Upper lobe of right lung (tissue), 1 donor: Measurements from ENCODE around the gene IL3. TPM values are rescaled to one million over a fixed set of nuclear protein-coding genes. Genes with fewer than 3 reads are reported as not detected.

ENCODE experiments used
- ATAC-seq: fragments of 200-7000 bp; cut with Tn5 transposase; one replicate; pipeline ENCODE4 v1.9.1; 2020; ENCODE audit warnings: mild to moderate bottlenecking, moderate library complexity
- DNase-seq: peaks from one replicate; pipeline ENCODE4 v3.0.0-alpha.2; 2020
- H3K27ac ChIP-seq: fragments of 200-600 bp; one replicate; pipeline ENCODE4 v1.8.0; 2022
- H3K27me3 ChIP-seq: fragments of 200-600 bp; one replicate; pipeline ENCODE4 v1.8.0; 2022; ENCODE audit warnings: mild to moderate bottlenecking
- H3K36me3 ChIP-seq: fragments of 200-600 bp; one replicate; pipeline ENCODE4 v1.8.0; 2022
- H3K4me1 ChIP-seq: fragments of 200-600 bp; one replicate; pipeline ENCODE4 v1.8.0; 2022
- H3K4me3 ChIP-seq: fragments of 200-600 bp; one replicate; pipeline ENCODE4 v1.8.0; 2022; ENCODE audit warnings: mild to moderate bottlenecking
- H3K9me3 ChIP-seq: fragments of 200-600 bp; one replicate; pipeline ENCODE4 v1.8.0; 2022
- intact Hi-C: fragments of 100-400 bp; cut with DNase I; formaldehyde crosslinking; loops from one replicate; pipeline ENCODE4 v1.11.0; 2022
- total RNA-seq: library from RNA; stranded (reverse); fragmentation: NEBNext Ultra II Directional; extraction: Animal tissue kit (Norgen Biotek cat#: 25700); gene quantifications from one replicate; pipeline ENCODE4 v1.2.1, GENCODE V29; 2021
- TF ChIP-seq, protein P1 (sequence below): fragments of 200-600 bp; IDR thresholded peaks from one replicate; pipeline ENCODE4 v1.8.0; 2022; ENCODE audit warnings: antibody characterized with exemption
- donor health status: DM: no; HTN: yes; CAD: no; lungs with severe emphysema.

The IL3 gene
- total RNA-seq, 1 donor from 2014 or later, result not detected

DNA sequence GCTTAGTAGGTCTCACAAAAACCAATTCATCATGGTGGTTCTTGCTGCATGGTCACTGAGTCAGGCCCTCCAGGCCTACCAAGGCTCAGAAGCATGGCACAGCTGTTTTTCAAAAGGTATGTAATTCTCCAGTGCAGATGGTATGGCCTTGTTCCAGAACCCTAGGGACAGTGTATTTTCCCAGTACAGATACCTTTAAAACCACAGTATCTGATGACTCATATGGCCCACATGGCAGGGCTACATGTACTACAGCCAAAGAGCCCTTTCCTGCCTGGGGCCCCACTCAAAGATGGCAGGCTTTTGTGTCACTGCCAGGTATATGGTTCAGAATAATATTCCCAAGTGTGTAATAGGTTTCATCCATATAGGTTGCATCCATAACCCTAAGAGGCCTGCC is 29.7 kb downstream of the IL3 start:
- TF ChIP-seq, protein P1, sequence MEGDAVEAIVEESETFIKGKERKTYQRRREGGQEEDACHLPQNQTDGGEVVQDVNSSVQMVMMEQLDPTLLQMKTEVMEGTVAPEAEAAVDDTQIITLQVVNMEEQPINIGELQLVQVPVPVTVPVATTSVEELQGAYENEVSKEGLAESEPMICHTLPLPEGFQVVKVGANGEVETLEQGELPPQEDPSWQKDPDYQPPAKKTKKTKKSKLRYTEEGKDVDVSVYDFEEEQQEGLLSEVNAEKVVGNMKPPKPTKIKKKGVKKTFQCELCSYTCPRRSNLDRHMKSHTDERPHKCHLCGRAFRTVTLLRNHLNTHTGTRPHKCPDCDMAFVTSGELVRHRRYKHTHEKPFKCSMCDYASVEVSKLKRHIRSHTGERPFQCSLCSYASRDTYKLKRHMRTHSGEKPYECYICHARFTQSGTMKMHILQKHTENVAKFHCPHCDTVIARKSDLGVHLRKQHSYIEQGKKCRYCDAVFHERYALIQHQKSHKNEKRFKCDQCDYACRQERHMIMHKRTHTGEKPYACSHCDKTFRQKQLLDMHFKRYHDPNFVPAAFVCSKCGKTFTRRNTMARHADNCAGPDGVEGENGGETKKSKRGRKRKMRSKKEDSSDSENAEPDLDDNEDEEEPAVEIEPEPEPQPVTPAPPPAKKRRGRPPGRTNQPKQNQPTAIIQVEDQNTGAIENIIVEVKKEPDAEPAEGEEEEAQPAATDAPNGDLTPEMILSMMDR, result no peak
- Histone ChIP-seq H3K36me3 (no peaks in the 10 kb centered on the region), H3K27ac (no peak overlapping the region), H3K9me3 (no peaks in the 10 kb centered on the region), H3K27me3 (no peaks in the 10 kb centered on the region), H3K4me3 (no peak overlapping the region), H3K4me1 (peaks cover 7% of the 10 kb centered on the region)
- DNase-seq (no peak), ATAC-seq (no peak)
- intact Hi-C loops, result no loop called here

DNA sequence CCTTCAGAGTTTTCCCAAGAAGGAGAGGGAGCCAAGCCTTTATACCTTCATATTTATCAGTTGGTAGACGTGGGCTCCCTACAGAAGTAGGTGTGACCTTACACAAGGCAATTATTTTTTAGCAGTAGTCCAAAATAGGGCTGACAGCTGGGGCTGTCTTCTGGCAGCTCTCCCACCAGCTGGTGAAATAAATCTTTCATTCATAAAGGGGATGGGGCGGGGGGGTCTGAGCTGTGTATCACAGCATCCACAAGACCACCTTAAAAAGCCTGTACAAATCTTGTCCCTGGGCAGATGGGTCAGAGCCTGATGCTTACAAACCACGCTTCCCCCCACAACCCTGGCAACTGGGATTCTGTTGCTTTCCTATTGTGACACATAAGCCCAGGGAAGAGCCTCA is 32.8 kb downstream of the IL3 start:
- Histone ChIP-seq H3K27me3 (no peaks in the 10 kb centered on the region), H3K36me3 (no peaks in the 10 kb centered on the region), H3K4me1 (peaks cover 4% of the 10 kb centered on the region), H3K9me3 (no peaks in the 10 kb centered on the region), H3K27ac (no peak overlapping the region), H3K4me3 (no peak overlapping the region)
- DNase-seq, result no peak
- intact Hi-C loops, result no loop called here
- TF ChIP-seq, protein P1, result no peak
- no peak for ATAC-seq

DNA sequence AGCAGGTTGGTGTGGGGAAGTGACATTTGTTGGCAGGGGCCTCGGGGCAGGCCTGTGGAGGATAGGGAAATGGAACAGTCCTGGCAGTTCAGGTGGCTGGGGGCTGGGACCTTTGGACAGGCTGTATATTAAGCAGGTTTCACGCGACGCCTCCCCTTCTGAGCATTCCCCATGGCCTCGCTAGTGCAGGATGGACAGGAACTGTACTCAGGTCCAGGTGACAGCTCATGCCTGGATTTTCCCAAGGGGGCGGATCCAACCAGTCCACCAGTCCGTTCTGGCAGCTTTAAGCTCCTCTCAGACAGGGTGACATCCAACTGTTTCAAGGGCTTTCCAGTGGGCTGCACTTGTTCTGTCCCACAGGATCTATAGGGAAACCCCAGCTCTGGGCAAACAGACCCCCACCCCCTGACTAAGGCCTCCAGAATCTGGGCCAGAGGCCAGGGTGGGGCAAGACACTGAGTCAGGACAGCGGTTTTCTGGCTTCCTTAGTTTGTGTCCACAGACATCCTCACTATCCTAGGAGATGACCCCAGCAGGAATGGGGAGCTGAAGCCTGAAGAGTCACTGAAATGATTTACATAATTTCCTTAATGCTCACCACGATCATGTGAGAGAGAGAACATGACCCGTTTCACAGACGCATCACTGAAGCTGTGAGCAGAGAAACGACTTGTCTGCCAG is 34.1 kb downstream of the IL3 start:
- ATAC-seq, result no peak
- DNase-seq, result no peak
- no peak overlapping the region for H3K4me3 ChIP-seq
- no peaks in the 10 kb centered on the region for H3K36me3 ChIP-seq
- TF ChIP-seq, protein P1, result no peak
- H3K4me1 ChIP-seq, result peaks cover 4% of the 10 kb centered on the region
- intact Hi-C loops, result no loop called here
- no peak overlapping the region for H3K27ac ChIP-seq
- H3K27me3 ChIP-seq, result no peaks in the 10 kb centered on the region
- H3K9me3 ChIP-seq, result no peaks in the 10 kb centered on the region

DNA sequence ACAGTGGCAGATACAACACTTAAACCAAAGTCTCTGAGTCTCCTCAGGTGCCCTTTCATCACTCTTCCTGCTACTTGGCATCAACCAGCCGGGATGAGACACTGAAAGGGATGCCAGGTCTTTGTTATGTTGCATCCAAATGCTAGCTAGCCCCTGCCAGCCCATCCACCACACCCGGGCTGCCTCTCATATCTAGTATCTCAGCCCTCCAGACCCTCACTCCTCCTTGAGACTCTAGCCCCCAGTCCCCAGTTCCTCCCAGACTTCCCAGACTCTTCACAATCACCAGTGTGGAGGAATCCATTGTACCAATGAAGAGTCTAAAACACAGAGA is 34.6 kb downstream of the IL3 start:
- DNase-seq, result no peak
- TF ChIP-seq, protein P1, result no peak
- Histone ChIP-seq H3K9me3 (no peaks in the 10 kb centered on the region), H3K4me3 (no peak overlapping the region), H3K27ac (no peak overlapping the region), H3K4me1 (peaks cover 4% of the 10 kb centered on the region), H3K27me3 (no peaks in the 10 kb centered on the region), H3K36me3 (no peaks in the 10 kb centered on the region)
- ATAC-seq, result no peak
- intact Hi-C loops, result no loop called here

DNA sequence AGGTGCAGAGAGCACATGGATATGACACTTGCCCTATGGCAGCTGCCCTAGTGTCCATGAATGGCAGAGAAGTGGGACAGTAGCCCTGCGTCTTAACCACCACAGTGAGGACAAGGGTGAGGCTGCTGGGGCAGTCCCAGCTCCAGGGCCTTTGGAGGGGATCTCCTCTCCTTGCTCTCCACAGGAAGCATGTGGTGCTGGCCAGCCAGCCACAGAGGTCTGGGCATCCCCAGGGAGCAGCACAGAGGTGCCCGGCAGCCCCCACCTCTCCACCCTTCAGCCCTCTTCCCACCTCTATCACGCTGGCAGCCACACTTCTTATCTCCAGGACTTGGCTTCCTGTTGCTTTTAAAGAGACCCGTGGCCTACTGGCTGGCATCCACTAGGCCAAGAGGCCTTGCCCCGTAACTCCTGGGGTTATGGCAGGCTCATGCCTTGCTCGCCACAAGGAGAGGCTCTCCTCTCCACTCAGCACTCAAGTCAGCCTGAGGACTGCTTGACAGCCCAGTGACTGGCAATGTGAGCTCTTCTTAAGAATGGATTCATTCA is 35.0 kb downstream of the IL3 start:
- Histone ChIP-seq H3K4me1 (peaks cover 4% of the 10 kb centered on the region), H3K27me3 (no peaks in the 10 kb centered on the region), H3K36me3 (no peaks in the 10 kb centered on the region), H3K9me3 (no peaks in the 10 kb centered on the region), H3K27ac (no peak overlapping the region), H3K4me3 (no peak overlapping the region)
- no peak for DNase-seq
- ATAC-seq, result peak; percentile 30
- TF ChIP-seq, protein P1, result no peak
- intact Hi-C loops, result no loop called here
